Activated naive CD4-positive, alpha-beta T cell treated with anti-CD3 and anti-CD28 coated beads, Interleukin-2, amount 50 U/mL, for 24 hours (primary cell): ENCODE data around the gene RNF11.

Experiments used
- H3K27ac Mint-ChIP-seq: one replicate; pipeline ENCODE4 v1.8.0; 2021; ENCODE audit warnings: mild to moderate bottlenecking, mixed read lengths
- H3K27me3 Mint-ChIP-seq: one replicate; pipeline ENCODE4 v1.8.0; 2021; ENCODE audit warnings: mixed read lengths
- H3K36me3 Mint-ChIP-seq: one replicate; pipeline ENCODE4 v1.8.0; 2021; ENCODE audit warnings: mixed read lengths
- H3K4me1 Mint-ChIP-seq: one replicate; pipeline ENCODE4 v1.8.0; 2021; ENCODE audit warnings: mixed read lengths
- H3K4me3 Mint-ChIP-seq: one replicate; pipeline ENCODE4 v1.8.0; 2021; ENCODE audit warnings: mild to moderate bottlenecking, mixed read lengths
- H3K9me3 Mint-ChIP-seq: one replicate; pipeline ENCODE4 v1.8.0; 2021; ENCODE audit warnings: mixed read lengths

RNF11 gene

DNA sequence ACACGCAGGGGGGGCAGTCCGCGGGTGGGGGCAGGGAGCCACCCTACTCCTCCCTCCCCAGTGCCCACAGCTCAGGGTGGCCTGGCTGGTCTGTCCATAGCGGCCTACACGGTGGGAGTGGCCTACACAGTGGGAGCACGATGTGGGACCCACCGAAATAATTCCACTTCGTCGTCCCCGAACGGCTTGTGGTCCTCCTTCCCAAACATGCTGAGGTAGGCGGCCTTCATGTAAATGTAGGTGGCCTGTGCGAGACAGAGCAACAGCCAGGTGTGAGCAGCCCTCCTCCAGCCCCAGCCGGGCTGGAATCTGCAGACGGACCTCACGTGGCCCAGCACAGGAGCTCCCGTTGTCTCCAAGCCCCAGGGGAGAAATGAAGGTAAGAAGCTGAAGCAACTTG is 59.9 kb downstream of the RNF11 start:
- Mint-ChIP-seq H3K27me3 (no peaks in the 10 kb centered on the region), H3K4me1 (peaks cover 21% of the 10 kb centered on the region), H3K36me3 (no peaks in the 10 kb centered on the region), H3K27ac (no peak overlapping the region), H3K4me3 (no peak overlapping the region), H3K9me3 (no peaks in the 10 kb centered on the region)

DNA sequence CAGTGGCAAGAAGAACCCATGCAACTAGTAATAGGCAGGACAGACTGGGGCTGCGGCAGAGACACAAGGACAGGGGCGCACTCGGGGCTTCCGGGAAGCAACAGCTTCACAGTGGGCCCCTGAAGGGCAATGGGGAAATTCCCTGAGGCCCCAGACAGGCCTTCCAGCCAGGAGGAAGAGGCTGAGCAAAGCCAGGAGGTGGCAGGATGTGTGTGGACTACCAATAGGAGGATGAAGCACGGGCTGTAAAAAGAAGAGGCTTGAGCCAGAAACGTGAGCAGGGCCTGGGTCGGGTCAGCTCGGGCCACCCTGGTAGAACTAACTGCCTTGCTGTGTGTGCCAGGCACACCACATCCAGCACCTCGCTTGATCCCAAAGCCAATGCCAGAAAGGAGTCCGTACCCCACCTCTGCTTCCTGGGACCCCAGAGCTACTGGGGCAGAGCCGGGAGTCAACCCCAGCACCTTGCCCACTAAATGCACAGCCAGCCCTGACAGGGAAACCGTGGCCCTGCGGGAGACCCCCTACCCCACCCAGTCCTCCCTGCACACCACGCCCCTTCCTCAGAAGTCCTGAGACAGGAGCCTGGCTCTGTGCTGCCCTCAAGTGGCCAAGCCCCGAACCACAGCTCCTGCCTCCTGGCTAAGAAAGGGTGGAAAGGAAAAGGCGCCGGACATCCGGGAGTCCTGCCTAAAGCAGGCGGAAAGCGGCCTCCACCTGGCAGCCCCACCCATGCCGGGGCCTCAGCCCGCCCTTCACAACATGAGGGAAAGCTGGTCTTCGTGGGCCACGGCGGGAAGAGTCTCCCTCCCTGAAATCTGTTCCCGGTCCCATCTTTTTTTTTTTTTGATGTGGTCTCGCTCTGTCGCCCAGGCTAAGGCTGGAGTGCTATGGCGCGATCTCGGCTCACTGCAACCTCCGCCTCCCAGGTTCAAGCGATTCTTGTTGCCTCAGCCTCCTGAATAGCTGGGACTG is 60.6 kb downstream of the RNF11 start:
- H3K36me3 Mint-ChIP-seq = no peaks in the 10 kb centered on the region
- H3K4me1 Mint-ChIP-seq = peaks cover 21% of the 10 kb centered on the region
- H3K9me3 Mint-ChIP-seq = no peaks in the 10 kb centered on the region
- H3K4me3 Mint-ChIP-seq = peak overlapping the region; percentile 74
- no peaks in the 10 kb centered on the region for H3K27me3 Mint-ChIP-seq
- H3K27ac Mint-ChIP-seq = no peak overlapping the region

- H3K27ac Mint-ChIP-seq = peak overlapping the region; percentile 6
- H3K4me3 Mint-ChIP-seq = peak overlapping the region; percentile 74
- H3K27me3 Mint-ChIP-seq = no peaks in the 10 kb centered on the region
- H3K9me3 Mint-ChIP-seq = no peaks in the 10 kb centered on the region
- H3K36me3 Mint-ChIP-seq = no peaks in the 10 kb centered on the region
- peaks cover 21% of the 10 kb centered on the region for H3K4me1 Mint-ChIP-seq
Measured at GRCh38 chr1:51297401-51298321, 61.6 kb downstream of the RNF11 start.

- Mint-ChIP-seq H3K4me3 (no peak overlapping the region), H3K27ac (no peak overlapping the region), H3K9me3 (no peaks in the 10 kb centered on the region), H3K27me3 (no peaks in the 10 kb centered on the region), H3K36me3 (no peaks in the 10 kb centered on the region), H3K4me1 (peaks cover 21% of the 10 kb centered on the region)
Measured at GRCh38 chr1:51298322-51298705, 62.2 kb downstream of the RNF11 start.

DNA sequence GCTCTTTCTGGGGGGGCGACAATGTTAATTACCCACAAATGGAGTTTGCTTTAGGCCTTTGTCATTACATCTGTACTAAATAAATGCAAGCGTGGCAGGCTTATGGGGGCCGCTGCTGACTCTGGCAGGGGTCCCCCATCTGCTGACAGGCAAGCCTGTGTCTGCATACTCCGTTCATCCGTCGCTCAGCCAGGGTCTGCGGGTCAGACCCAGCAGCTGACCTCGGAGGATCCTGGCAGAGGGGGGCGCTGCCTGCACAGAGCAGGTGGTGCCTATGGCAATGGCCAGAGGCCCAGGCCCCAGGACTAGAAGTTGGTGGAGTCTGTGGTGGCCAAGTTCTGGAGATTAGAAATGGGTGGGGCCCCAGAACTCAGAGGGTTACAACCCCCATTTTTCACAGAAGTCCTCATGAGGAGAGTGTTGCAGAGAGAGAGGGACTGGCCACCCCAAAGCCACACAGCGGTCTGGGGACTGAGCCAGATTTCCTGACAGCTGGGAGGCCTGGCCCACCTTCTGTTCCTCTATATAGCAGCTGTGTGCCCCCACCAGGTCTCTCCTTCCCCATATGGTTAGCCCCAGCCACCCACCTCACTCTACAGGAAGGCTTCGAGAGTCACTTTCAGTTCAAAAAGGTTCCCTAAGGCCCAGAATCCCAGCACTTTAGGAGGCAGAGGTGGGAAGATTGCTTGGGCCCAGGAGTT is 63.3 kb downstream of the RNF11 start:
- no peaks in the 10 kb centered on the region for H3K36me3 Mint-ChIP-seq
- H3K27ac Mint-ChIP-seq = no peak overlapping the region
- H3K4me3 Mint-ChIP-seq = no peak overlapping the region
- no peaks in the 10 kb centered on the region for H3K9me3 Mint-ChIP-seq
- no peaks in the 10 kb centered on the region for H3K27me3 Mint-ChIP-seq
- H3K4me1 Mint-ChIP-seq = peaks cover 21% of the 10 kb centered on the region

GRCh38 chr1:51299981-51300670 is 64.1 kb downstream of the RNF11 start:
- Mint-ChIP-seq H3K4me3 (no peak overlapping the region), H3K9me3 (no peaks in the 10 kb centered on the region), H3K36me3 (no peaks in the 10 kb centered on the region), H3K4me1 (peaks cover 21% of the 10 kb centered on the region), H3K27me3 (no peaks in the 10 kb centered on the region), H3K27ac (no peak overlapping the region)

DNA sequence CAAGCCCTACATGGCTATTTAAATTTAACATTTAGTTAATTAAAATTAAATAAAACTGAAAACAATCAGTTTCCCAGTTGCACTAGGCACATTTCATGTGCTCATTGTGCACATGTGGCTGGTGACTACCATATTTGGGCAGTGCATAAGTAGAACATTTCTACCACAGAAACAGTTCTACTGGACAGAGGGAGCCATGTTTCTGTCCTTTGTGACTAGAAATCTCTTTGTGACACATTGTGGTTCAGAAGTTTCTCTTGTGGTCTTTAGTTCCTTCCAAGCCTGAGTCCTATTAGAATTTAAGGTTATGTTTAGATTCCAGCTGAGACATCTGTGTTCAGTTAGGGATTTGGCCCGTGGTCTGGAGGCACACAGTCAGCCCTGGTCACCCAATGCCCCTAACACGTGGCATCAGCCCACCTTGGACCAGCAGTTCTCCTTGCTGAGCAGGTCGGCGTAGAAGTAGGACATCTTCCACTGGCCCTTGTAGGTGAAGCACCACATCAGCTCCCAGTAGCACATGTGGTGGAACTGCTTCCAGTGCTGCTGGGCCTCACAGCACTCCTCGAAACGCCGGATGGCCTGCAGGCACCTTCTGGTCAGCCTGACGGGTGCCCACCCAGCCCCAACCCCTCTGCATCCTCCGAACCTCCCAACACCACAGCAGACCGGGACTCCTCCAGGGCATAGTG is 65.2 kb downstream of the RNF11 start:
- H3K27me3 Mint-ChIP-seq = no peaks in the 10 kb centered on the region
- no peak overlapping the region for H3K4me3 Mint-ChIP-seq
- H3K36me3 Mint-ChIP-seq = no peaks in the 10 kb centered on the region
- no peaks in the 10 kb centered on the region for H3K9me3 Mint-ChIP-seq
- peaks cover 16% of the 10 kb centered on the region for H3K4me1 Mint-ChIP-seq
- no peak overlapping the region for H3K27ac Mint-ChIP-seq

GRCh38 chr1:51301844-51302162 is 65.7 kb downstream of the RNF11 start:
- Mint-ChIP-seq H3K9me3 (no peaks in the 10 kb centered on the region), H3K4me1 (peaks cover 11% of the 10 kb centered on the region), H3K27ac (no peak overlapping the region), H3K27me3 (no peaks in the 10 kb centered on the region), H3K4me3 (no peak overlapping the region), H3K36me3 (no peaks in the 10 kb centered on the region)

DNA sequence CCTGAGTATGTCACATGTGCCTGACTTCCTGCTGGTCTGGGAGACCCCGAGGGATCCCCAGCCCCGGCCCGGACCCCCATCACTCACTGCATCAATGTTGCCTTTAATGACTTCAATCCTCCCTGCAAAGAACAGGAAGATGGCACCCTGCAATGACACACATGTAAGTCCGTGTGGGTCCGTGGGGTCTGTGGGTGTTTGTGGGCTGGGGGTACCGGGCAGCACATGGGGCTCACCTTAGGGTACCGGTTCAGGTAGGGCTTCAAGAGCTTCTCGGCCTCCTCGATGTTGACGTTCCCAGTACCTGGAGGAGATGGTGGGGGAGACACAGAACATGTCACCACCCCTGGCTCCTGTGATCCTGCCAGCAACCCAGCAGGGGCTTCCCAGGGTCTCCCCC is 66.2 kb downstream of the RNF11 start:
- no peak overlapping the region for H3K4me3 Mint-ChIP-seq
- no peak overlapping the region for H3K27ac Mint-ChIP-seq
- no peaks in the 10 kb centered on the region for H3K9me3 Mint-ChIP-seq
- H3K36me3 Mint-ChIP-seq = no peaks in the 10 kb centered on the region
- peaks cover 7% of the 10 kb centered on the region for H3K4me1 Mint-ChIP-seq
- no peaks in the 10 kb centered on the region for H3K27me3 Mint-ChIP-seq

- no peak overlapping the region for H3K27ac Mint-ChIP-seq
- H3K4me1 Mint-ChIP-seq = peaks cover 2% of the 10 kb centered on the region
- no peaks in the 10 kb centered on the region for H3K27me3 Mint-ChIP-seq
- no peaks in the 10 kb centered on the region for H3K36me3 Mint-ChIP-seq
- H3K4me3 Mint-ChIP-seq = no peak overlapping the region
- no peaks in the 10 kb centered on the region for H3K9me3 Mint-ChIP-seq
Measured at GRCh38 chr1:51302746-51303145, 66.7 kb downstream of the RNF11 start.

GRCh38 chr1:51303315-51303714 is 67.2 kb downstream of the RNF11 start:
- Mint-ChIP-seq H3K4me3 (no peak overlapping the region), H3K27me3 (no peaks in the 10 kb centered on the region), H3K9me3 (no peaks in the 10 kb centered on the region), H3K36me3 (no peaks in the 10 kb centered on the region), H3K27ac (no peak overlapping the region), H3K4me1 (no peaks in the 10 kb centered on the region)

DNA sequence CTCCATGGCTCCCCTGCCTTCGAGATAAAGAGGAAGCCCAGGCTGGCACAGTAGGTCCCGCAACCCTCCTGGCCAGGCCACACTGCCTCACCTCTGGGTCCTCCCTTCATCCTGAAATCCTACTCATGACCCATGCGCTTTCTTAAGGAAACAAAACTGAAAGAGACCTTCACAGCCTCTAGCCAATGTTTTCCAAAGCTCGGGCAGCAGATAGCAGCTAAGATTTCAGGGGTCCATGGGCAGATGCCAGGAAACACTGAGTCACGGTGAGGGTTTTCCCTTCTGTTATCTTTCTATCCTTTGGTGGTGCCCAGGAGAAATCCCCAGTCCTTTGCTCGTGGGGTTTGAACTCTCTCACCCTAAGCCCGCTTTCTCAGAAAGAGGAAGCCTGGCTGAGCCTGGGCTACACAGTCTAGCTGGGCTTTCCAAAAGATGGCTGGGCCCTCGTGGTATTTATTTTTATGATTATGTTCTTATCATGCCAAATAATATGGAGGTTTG is 67.7 kb downstream of the RNF11 start:
- Mint-ChIP-seq H3K27ac (no peak overlapping the region), H3K4me1 (no peaks in the 10 kb centered on the region), H3K4me3 (no peak overlapping the region)

DNA sequence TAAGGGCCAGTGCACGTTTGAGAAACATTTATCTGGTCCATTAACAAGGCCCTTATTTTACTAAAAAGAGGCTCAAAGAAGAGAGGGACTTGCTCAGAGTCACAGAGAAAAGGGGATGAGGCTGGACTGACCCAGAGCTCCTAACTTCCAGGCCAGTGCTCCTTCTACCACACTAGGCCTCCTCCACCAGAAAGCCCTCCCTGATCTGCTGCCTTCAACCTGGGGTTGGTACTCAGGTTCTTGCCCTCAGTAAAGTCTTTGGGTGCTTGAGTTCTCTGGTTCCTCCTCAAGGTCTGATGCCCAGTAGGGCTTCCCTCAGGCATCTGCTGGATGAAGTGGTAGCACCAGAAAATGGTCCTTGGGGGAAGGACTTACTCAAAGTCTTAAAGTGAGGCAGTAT is 68.3 kb downstream of the RNF11 start:
- H3K4me1 Mint-ChIP-seq = no peaks in the 10 kb centered on the region
- no peaks in the 10 kb centered on the region for H3K36me3 Mint-ChIP-seq
- no peaks in the 10 kb centered on the region for H3K27me3 Mint-ChIP-seq
- no peaks in the 10 kb centered on the region for H3K9me3 Mint-ChIP-seq
- no peak overlapping the region for H3K4me3 Mint-ChIP-seq
- no peak overlapping the region for H3K27ac Mint-ChIP-seq

More for the DNA sequence above, 67.7 kb downstream of the RNF11 start:
- H3K9me3 Mint-ChIP-seq = no peaks in the 10 kb centered on the region
- H3K36me3 Mint-ChIP-seq = no peaks in the 10 kb centered on the region
- no peaks in the 10 kb centered on the region for H3K27me3 Mint-ChIP-seq

DNA sequence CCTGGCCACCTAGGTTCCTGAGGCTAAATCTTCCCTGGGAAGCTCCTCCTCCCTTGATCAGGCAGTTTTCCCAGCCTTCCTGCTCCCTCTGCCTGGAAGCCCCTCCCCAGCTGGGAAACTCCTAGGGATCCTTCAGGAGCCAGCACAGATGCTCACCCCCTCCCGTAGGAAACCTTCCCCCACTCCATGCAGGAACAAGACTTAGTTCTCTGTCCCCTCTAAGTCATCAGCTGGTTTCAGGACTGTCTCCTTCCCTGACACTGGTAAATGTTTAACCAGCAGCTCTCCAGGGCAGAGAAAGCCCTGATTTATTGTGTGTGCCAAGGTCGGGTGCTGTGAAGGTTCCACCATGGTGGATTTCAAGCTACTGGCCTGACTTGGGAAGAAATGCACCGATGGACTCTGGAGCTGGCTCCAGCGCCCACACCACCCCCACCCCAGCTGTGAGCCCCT is 69.3 kb downstream of the RNF11 start:
- Mint-ChIP-seq H3K36me3 (no peaks in the 10 kb centered on the region), H3K27me3 (no peaks in the 10 kb centered on the region), H3K4me3 (no peak overlapping the region), H3K27ac (no peak overlapping the region), H3K4me1 (no peaks in the 10 kb centered on the region), H3K9me3 (no peaks in the 10 kb centered on the region)
